GM12875 (cell line): ENCODE results near the gene ELF5.

Experiments
- H3K4me3 ChIP-seq: one replicate; pipeline ENCODE4 v1.5.1; 2011; ENCODE audit warnings: low read depth, low read length, control low read depth
- TF ChIP-seq, protein P1 (sequence below): IDR thresholded peaks from 2 replicates; pipeline ENCODE4 v1.5.1; 2011; ENCODE audit warnings: low read depth, mild to moderate bottlenecking, control low read depth, inconsistent platforms, low read length, moderate library complexity, borderline replicate concordance; ENCODE audit not compliant: insufficient read depth

Gene ELF5

DNA sequence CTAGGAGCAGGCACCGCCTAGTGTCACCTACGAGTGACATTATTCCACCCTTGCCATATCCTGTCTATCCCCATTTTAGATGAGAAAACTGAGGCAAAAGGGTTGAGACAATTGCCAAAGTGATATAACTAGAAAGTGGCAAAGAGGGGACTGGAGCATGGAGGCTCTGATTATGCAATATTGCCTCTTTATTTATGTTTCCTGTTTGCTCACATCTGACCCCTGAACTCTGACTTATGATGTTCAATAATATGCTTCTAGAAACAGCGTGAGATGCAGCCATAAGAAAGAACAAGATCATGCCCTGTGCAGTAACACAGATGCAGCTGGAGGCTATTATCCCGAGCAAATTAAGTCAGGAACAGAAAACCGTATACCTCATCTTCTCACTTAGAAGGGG is 7.7 kb downstream of the ELF5 start:
- TF ChIP-seq, protein P1, sequence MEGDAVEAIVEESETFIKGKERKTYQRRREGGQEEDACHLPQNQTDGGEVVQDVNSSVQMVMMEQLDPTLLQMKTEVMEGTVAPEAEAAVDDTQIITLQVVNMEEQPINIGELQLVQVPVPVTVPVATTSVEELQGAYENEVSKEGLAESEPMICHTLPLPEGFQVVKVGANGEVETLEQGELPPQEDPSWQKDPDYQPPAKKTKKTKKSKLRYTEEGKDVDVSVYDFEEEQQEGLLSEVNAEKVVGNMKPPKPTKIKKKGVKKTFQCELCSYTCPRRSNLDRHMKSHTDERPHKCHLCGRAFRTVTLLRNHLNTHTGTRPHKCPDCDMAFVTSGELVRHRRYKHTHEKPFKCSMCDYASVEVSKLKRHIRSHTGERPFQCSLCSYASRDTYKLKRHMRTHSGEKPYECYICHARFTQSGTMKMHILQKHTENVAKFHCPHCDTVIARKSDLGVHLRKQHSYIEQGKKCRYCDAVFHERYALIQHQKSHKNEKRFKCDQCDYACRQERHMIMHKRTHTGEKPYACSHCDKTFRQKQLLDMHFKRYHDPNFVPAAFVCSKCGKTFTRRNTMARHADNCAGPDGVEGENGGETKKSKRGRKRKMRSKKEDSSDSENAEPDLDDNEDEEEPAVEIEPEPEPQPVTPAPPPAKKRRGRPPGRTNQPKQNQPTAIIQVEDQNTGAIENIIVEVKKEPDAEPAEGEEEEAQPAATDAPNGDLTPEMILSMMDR = no peak
- no peak overlapping the region for H3K4me3 ChIP-seq

DNA sequence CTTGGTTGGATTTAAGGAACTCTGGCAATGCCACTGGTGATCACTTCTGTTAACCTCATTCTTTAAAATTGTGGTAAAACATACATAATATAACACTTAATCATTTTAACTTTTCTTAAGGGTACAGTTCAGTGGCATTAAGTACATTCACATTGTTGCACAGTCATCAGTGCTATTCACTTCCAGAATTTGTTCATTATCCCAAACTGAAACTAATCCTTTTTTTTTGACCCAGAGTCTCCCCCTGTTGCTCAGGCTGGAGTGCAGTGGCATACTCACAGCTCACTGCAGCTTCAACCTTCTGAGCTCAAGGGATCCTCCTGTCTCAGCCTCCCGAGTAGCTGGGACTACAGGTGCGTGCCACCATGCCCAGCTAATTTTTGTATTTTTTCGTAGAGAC is 10.6 kb downstream of the ELF5 start:
- H3K4me3 ChIP-seq = no peak overlapping the region
- TF ChIP-seq, protein P1 = no peak

DNA sequence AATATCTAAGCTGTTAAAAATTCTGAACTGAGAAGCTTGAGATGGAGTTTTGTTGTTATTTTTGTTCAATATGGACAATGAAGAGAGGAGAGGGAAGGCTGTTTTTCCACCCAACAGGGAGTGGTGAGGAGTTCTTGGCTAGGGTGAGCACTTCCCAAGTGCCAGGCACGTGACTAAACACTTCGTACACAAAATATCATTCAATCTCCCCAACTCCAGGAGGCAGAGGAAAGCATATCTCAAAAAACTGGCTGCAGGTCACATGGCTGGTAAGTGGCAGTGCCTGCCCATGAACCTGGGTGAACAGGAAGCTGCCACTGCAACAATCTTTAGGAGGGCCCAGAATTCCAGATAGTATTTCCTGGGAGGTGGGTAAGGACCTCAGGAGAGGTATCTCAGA is 11.6 kb downstream of the ELF5 start:
- TF ChIP-seq, protein P1 = no peak
- H3K4me3 ChIP-seq = no peak overlapping the region

DNA sequence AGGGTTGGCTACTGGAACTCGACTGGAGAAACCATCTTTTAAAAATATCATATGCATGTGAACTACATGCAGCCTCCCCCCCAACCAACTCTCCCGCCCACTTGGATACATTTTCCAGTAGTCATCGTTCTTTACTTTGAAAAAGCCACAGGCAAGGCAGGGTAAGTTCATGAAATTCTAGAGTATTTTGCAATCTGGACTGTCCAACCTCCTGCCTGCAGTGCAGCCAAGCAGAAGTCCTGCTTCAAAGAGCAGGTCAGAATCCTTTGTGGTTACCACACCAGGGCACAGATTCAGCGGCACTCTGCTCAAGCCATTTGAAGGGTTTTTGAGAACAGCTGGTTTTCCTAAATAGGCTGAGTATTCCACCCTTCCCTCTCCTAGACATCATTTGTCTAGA is 12.1 kb downstream of the ELF5 start:
- H3K4me3 ChIP-seq = no peak overlapping the region
- TF ChIP-seq, protein P1 = no peak

DNA sequence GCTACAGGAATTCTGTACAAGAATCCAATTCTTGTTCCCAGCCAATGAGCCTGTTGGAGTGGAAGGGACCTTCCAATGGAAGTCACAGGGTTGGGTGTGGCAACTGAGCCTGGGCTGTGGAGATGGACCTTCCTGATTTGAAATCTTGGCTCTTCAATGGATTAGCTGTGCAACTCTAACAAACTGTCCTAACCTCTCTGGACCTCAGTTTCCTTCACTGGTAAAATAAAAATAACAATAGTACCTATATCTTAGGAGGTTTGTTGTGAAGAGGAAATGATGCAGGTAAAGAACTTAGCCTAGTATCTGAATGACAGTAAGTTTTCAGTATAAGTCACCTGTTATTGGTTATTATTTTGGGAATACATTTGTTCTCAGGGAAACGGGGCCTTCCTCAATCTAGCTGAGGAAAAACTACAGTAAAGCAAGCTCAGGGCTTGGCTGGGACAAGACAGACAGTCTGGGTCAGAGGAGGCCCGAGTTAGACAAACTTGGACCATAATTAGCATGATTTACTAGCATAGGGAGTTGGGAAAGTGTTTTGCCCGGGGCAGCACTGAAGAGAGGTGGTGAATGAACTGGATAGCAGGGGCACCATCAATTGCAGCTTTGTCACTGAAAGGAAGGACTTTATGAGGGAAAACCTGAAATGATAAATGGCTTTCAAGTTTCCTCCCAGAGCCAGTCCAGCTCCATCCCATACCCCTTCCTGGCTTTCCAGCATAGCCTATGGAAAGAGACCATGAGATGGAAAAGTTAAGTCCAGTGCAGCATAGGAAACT is 13.7 kb downstream of the ELF5 start:
- TF ChIP-seq, protein P1 = no peak
- H3K4me3 ChIP-seq = no peak overlapping the region

DNA sequence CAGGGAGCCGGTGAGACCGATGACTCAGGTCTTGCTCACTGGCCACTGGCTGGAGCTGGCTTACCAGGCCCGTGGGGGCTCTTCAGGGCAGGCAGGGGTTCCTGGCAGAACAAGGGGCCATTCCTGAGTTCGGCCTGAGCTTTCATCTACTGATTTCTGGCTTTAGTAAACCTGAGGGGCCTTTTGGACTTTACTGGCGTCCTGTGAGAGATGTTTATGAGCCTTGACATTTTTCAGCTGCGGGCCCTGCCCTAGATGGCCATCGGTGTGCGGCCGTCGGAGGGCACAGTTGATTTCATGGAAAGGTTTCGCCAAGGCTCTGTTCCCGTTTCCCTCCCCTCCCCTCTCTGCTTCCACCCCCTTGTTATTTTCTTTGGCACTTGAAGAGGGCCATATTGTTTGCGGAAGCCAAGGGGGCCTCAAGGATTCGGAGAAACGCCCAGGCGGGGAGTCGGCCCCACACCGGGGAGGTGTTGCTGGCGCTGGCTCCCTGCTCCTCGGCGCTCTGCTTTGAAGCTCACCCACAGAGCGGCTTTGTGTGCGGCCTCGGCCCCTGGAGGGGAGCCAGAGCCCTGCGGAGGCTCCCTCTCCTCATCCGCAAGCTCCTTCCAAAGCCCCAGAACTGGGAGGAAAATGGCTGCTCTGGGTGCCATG is 17.7 kb downstream of the ELF5 start:
- TF ChIP-seq, protein P1 = no peak
- H3K4me3 ChIP-seq = no peak overlapping the region

DNA sequence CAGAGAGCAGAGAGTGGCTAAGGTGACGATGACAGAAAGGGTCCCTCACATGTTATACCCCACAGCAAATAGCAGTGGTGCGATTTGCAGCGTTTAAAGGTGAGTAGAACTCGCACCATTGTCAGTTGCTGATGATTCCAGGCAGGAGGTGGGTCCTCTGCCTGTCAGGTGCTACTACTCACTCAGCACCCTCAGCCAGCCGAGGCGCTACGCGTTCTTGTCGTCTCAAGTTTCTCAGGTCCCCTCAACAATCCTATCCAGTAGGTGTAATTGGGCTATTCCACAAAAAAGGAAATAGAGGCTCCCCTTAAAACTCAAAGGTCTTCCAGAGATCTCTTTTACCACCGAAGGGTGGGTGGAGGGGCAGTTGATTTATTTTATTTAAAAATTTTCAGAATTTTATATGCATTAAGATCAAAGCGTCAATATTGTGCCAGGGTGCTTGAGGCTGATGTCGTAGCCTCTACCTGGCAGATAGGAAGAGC is 18.3 kb downstream of the ELF5 start:
- H3K4me3 ChIP-seq = no peak overlapping the region
- TF ChIP-seq, protein P1 = no peak
